Liver (tissue), 3 donors: ENCODE measurements around the gene TSPAN18.

Experiments
- ATF3 ChIP-seq: IDR thresholded peaks from 2 replicates; pipeline ENCODE4 v1.6.1; 2016; ENCODE audit warnings: antibody characterized with exemption
- CTCF ChIP-seq: fragments of 150-350 bp; IDR thresholded peaks from 2 replicates; pipeline ENCODE4 v1.5.1; 2017; ENCODE audit warnings: improper control_type of control experiment, low read depth, low read length; ENCODE audit not compliant: missing input control
- FOXA2 ChIP-seq: IDR thresholded peaks from 2 replicates; pipeline ENCODE4 v1.6.1; 2016; ENCODE audit warnings: antibody characterized with exemption
- GABPA ChIP-seq, 2 donors: IDR thresholded peaks in 1 of 2; conservative IDR thresholded peaks in 1 of 2; 2 replicates each; pipeline ENCODE4 v1.6.1; 2016; ENCODE audit warnings: antibody characterized with exemption in 2 of 2, mild to moderate bottlenecking in 1 of 2, moderate library complexity in 1 of 2
- JUND ChIP-seq, 2 donors: IDR thresholded peaks; 2 replicates each; pipeline ENCODE4 v1.6.1; 2016; ENCODE audit warnings: antibody characterized with exemption in 2 of 2
- MAX ChIP-seq: IDR thresholded peaks from 2 replicates; pipeline ENCODE4 v1.6.1; 2016; ENCODE audit warnings: antibody characterized with exemption
- NR2F2 ChIP-seq: IDR thresholded peaks from 2 replicates; pipeline ENCODE4 v1.6.1; 2016; ENCODE audit warnings: antibody characterized with exemption
- RAD21 ChIP-seq, 2 donors: IDR thresholded peaks; 2 replicates each; pipeline ENCODE4 v1.6.1; 2016; ENCODE audit warnings: antibody characterized with exemption in 2 of 2, mild to moderate bottlenecking in 2 of 2
- REST ChIP-seq: IDR thresholded peaks from 2 replicates; pipeline ENCODE4 v1.6.1; 2016; ENCODE audit warnings: antibody characterized with exemption, mild to moderate bottlenecking
- RXRA ChIP-seq, 2 donors: IDR thresholded peaks; 2 replicates each; pipeline ENCODE4 v1.6.1; 2017 to 2018; ENCODE audit warnings: antibody characterized with exemption in 2 of 2, mild to moderate bottlenecking in 1 of 2
- SP1 ChIP-seq: IDR thresholded peaks from 2 replicates; pipeline ENCODE4 v1.6.1; 2018; ENCODE audit warnings: antibody characterized with exemption, mild to moderate bottlenecking
- TAF1 ChIP-seq: conservative IDR thresholded peaks from 2 replicates; pipeline ENCODE4 v1.6.1; 2016; ENCODE audit warnings: antibody characterized with exemption, mild to moderate bottlenecking
- YY1 ChIP-seq: IDR thresholded peaks from 2 replicates; pipeline ENCODE4 v1.6.1; 2016; ENCODE audit warnings: antibody characterized with exemption, mild to moderate bottlenecking
- donor health status: healthy.
- donor health status: healthy.

GRCh38 chr11:44707094-44707493, 19.7 kb upstream of the TSPAN18 start:
- TF ChIP-seq CTCF (no peak), SP1 (no peak), FOXA2 (no peak), MAX (no peak), TAF1 (no peak), RXRA (IDR thresholded peaks at IDR 0.05) (no peak), ATF3 (no peak), RAD21 (IDR thresholded peaks at IDR 0.05) (no peak), JUND (IDR thresholded peaks at IDR 0.05) (no peak), NR2F2 (no peak), YY1 (no peak), GABPA (IDR thresholded peaks at IDR 0.05 in 1 of 2, conservative IDR thresholded peaks at IDR 0.05 in 1 of 2) (no peak), REST (no peak)
